Kidney epithelial cell (primary cell): ENCODE data around the gene FBXO9. TPM values are rescaled to one million over a fixed set of nuclear protein-coding genes. Genes with fewer than 3 reads are reported as not detected.

Experiments used
- DNase-seq: peaks from one replicate; pipeline ENCODE4 v3.0.0-alpha.2; 2010; ENCODE audit warnings: low read depth
- H3K27me3 ChIP-seq: 2 replicates; pipeline ENCODE4 v1.6.0; 2011; ENCODE audit warnings: low read length; ENCODE audit not compliant: control insufficient read depth, insufficient read depth
- H3K36me3 ChIP-seq: 2 replicates; pipeline ENCODE4 v1.5.1; 2011; ENCODE audit warnings: low read length; ENCODE audit not compliant: control insufficient read depth, insufficient read depth
- H3K4me3 ChIP-seq: 2 replicates; pipeline ENCODE4 v1.5.1; 2011; ENCODE audit warnings: low read depth, mild to moderate bottlenecking, control low read depth, low read length
- CTCF ChIP-seq: IDR thresholded peaks from 2 replicates; pipeline ENCODE4 v1.5.1; 2011; ENCODE audit warnings: mild to moderate bottlenecking, moderate library complexity, low read length, control low read depth, inconsistent platforms; ENCODE audit not compliant: insufficient read depth, poor library complexity, severe bottlenecking
- total RNA-seq: library from RNA; depleted of rRNA; stranded (reverse); fragments of >200 nt; gene quantifications from 2 replicates; pipeline ENCODE4 v1.2.3, GENCODE V29; 2015

FBXO9 gene
- total RNA-seq, 1 donor from 2014 or later: 20.0 TPM

- Histone ChIP-seq H3K36me3 (no peaks in the 10 kb centered on the region), H3K4me3 (no peak overlapping the region), H3K27me3 (no peaks in the 10 kb centered on the region)
- DNase-seq: no peak
- TF ChIP-seq CTCF: no peak
Observed at GRCh38 chr6:53112871-53113270, 47.7 kb downstream of the FBXO9 start.

DNA sequence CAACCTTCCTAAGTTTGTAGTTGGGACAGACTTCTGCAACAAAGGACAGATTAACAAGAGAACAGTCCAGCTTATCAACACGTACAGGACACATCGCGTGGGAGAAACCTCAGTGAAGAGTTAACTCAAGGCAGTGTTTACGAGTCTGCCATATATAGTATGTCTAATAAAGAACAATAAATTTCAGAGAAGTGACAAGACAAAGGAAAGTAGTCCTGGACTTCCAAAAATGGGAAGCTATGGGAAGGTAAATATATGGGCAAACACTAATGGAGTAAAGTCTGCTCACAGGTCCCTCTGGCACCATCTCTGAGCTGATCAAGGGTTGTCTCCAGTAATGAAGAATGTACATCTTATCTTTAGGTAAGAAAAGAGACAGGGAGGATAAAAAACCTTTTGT is 48.5 kb downstream of the FBXO9 start:
- Histone ChIP-seq H3K36me3 (no peaks in the 10 kb centered on the region), H3K27me3 (no peaks in the 10 kb centered on the region), H3K4me3 (no peak overlapping the region)
- no peak for TF ChIP-seq CTCF
- no peak for DNase-seq

- H3K36me3 ChIP-seq: no peaks in the 10 kb centered on the region
- no peak for TF ChIP-seq CTCF
- no peak overlapping the region for H3K4me3 ChIP-seq
- no peaks in the 10 kb centered on the region for H3K27me3 ChIP-seq
- DNase-seq: no peak
Observed at GRCh38 chr6:53115113-53115512, 49.9 kb downstream of the FBXO9 start.

- no peak for DNase-seq
- no peak for TF ChIP-seq CTCF
- no peaks in the 10 kb centered on the region for H3K36me3 ChIP-seq
- no peaks in the 10 kb centered on the region for H3K27me3 ChIP-seq
- no peak overlapping the region for H3K4me3 ChIP-seq
Observed at GRCh38 chr6:53115741-53116140, 50.5 kb downstream of the FBXO9 start.

GRCh38 chr6:53119349-53119748 is 54.1 kb downstream of the FBXO9 start:
- no peaks in the 10 kb centered on the region for H3K27me3 ChIP-seq
- no peaks in the 10 kb centered on the region for H3K36me3 ChIP-seq
- no peak overlapping the region for H3K4me3 ChIP-seq
- DNase-seq: no peak
- no peak for TF ChIP-seq CTCF

- TF ChIP-seq CTCF: no peak
- no peaks in the 10 kb centered on the region for H3K27me3 ChIP-seq
- DNase-seq: no peak
Observed at GRCh38 chr6:53119772-53120409, 54.7 kb downstream of the FBXO9 start.

More at GRCh38 chr6:53119772-53120409, 54.7 kb downstream of the FBXO9 start:
- H3K36me3 ChIP-seq: no peaks in the 10 kb centered on the region
- H3K4me3 ChIP-seq: no peak overlapping the region
